Natural killer cell treated with Interleukin-12 subunit alpha and Interleukin-12 subunit beta and Interleukin-15 and Interleukin-18, amount 100 ng/mL, for 72 hours (primary cell): Measurements from ENCODE around the gene IRX6. TPM values are rescaled to one million over a fixed set of nuclear protein-coding genes. Genes with fewer than 3 reads are reported as not detected.

Experiments used
- ATAC-seq, 2 donors: fragments of 150-1000 bp; cut with Tn5 transposase in 1 of 2; sonication (Bioruptor Pico), chemical (Tn5 transposase) in 1 of 2; 2 replicates each; pipeline ENCODE4 v1.10.0; 2021
- DNase-seq: peaks from one replicate; pipeline ENCODE4 v3.0.0; 2022; ENCODE audit warnings: low spot score
- H3K27ac Mint-ChIP-seq, 2 donors: 1 replicate in 1 of 2; 2 replicates in 1 of 2; pipeline ENCODE4 v1.8.0; 2022; ENCODE audit warnings: mixed read lengths in 2 of 2, mild to moderate bottlenecking in 1 of 2, moderate library complexity in 1 of 2
- H3K27me3 Mint-ChIP-seq, 2 donors: 1 replicate in 1 of 2; 2 replicates in 1 of 2; pipeline ENCODE4 v1.8.0; 2022; ENCODE audit warnings: mixed read lengths in 2 of 2
- H3K36me3 Mint-ChIP-seq: one replicate; pipeline ENCODE4 v1.8.0; 2022; ENCODE audit warnings: mixed read lengths
- H3K4me1 Mint-ChIP-seq, 2 donors: 1 replicate in 1 of 2; 2 replicates in 1 of 2; pipeline ENCODE4 v1.8.0; 2022; ENCODE audit warnings: low read depth in 2 of 2, mixed read lengths in 2 of 2, mild to moderate bottlenecking in 1 of 2
- H3K4me3 Mint-ChIP-seq: one replicate; pipeline ENCODE4 v1.8.0; 2022; ENCODE audit warnings: mixed read lengths
- H3K9me3 Mint-ChIP-seq: 2 replicates; pipeline ENCODE4 v1.8.0; 2022; ENCODE audit warnings: mixed read lengths
- total RNA-seq, 2 donors: library from RNA; stranded (reverse); gene quantifications; one replicate each; pipeline ENCODE4 v1.2.3, GENCODE V29; 2022

The IRX6 gene
- not detected for total RNA-seq

- no peak for ATAC-seq
- Mint-ChIP-seq H3K36me3 (no peaks in the 10 kb centered on the region), H3K4me3 (no peak within 1 kb of the TSS), H3K9me3 (no peaks in the 10 kb centered on the region), H3K27ac (no peak within 1 kb of the TSS), H3K4me1 (no peaks in the 10 kb centered on the region), H3K27me3 (peaks cover 22 to 41% of the 10 kb centered on the region in 2 donors)
- no peak for DNase-seq
Measured at GRCh38 chr16:55323637-55324271, at the start of gene IRX6. IRX6 (plus strand) TSS chr16:55324203; CDS start chr16:55325092, 889 bp downstream.

- no peak for DNase-seq
- no peak for ATAC-seq
- Mint-ChIP-seq H3K4me1 (no peaks in the 10 kb centered on the region), H3K9me3 (no peaks in the 10 kb centered on the region), H3K27ac (no peak overlapping the region), H3K4me3 (no peak overlapping the region), H3K27me3 (peaks cover 0 to 9% of the 10 kb centered on the region in 2 donors), H3K36me3 (no peaks in the 10 kb centered on the region)
Measured at GRCh38 chr16:55274391-55274790, 49.6 kb upstream of the IRX6 start.

- Mint-ChIP-seq H3K27me3 (peaks cover 0 to 6% of the 10 kb centered on the region in 2 donors), H3K9me3 (no peaks in the 10 kb centered on the region), H3K4me1 (no peaks in the 10 kb centered on the region), H3K36me3 (no peaks in the 10 kb centered on the region), H3K27ac (no peak overlapping the region), H3K4me3 (no peak overlapping the region)
- ATAC-seq (no peak), DNase-seq (no peak)
Measured at GRCh38 chr16:55275167-55275566, 48.8 kb upstream of the IRX6 start.

GRCh38 chr16:55275869-55276268, 48.1 kb upstream of the IRX6 start:
- Mint-ChIP-seq H3K4me3 (no peak overlapping the region), H3K4me1 (no peaks in the 10 kb centered on the region), H3K36me3 (no peaks in the 10 kb centered on the region), H3K27ac (no peak overlapping the region), H3K9me3 (no peaks in the 10 kb centered on the region), H3K27me3 (peaks cover 0 to 6% of the 10 kb centered on the region in 2 donors)
- ATAC-seq, result peak in 1 of 2 donors; percentile 26
- DNase-seq, result no peak

- Mint-ChIP-seq H3K9me3 (no peaks in the 10 kb centered on the region), H3K36me3 (no peaks in the 10 kb centered on the region), H3K27ac (no peak overlapping the region), H3K4me1 (no peaks in the 10 kb centered on the region), H3K4me3 (no peak overlapping the region), H3K27me3 (peaks cover 4 to 6% of the 10 kb centered on the region in 2 donors)
- ATAC-seq (no peak), DNase-seq (no peak)
Measured at GRCh38 chr16:55277536-55277935, 46.5 kb upstream of the IRX6 start.

GRCh38 chr16:55279598-55279997, 44.4 kb upstream of the IRX6 start:
- Mint-ChIP-seq H3K4me1 (no peaks in the 10 kb centered on the region), H3K27me3 (peaks cover 5 to 11% of the 10 kb centered on the region in 2 donors), H3K36me3 (no peaks in the 10 kb centered on the region), H3K9me3 (no peaks in the 10 kb centered on the region), H3K27ac (no peak overlapping the region), H3K4me3 (no peak overlapping the region)
- ATAC-seq (no peak), DNase-seq (no peak)

- no peak for ATAC-seq
- DNase-seq, result no peak
- no peaks in the 10 kb centered on the region for H3K36me3 Mint-ChIP-seq
- no peaks in the 10 kb centered on the region for H3K4me1 Mint-ChIP-seq
- no peak overlapping the region for H3K27ac Mint-ChIP-seq
- no peaks in the 10 kb centered on the region for H3K9me3 Mint-ChIP-seq
- H3K27me3 Mint-ChIP-seq, result peaks cover 5 to 11% of the 10 kb centered on the region in 2 donors
- H3K4me3 Mint-ChIP-seq, result no peak overlapping the region
Measured at GRCh38 chr16:55280587-55280986, 43.4 kb upstream of the IRX6 start.

GRCh38 chr16:55282441-55282840, 41.6 kb upstream of the IRX6 start:
- no peaks in the 10 kb centered on the region for H3K4me1 Mint-ChIP-seq
- H3K4me3 Mint-ChIP-seq, result no peak overlapping the region
- H3K36me3 Mint-ChIP-seq, result peaks cover 4% of the 10 kb centered on the region
- H3K9me3 Mint-ChIP-seq, result peaks cover 4% of the 10 kb centered on the region
- peaks cover 5 to 11% of the 10 kb centered on the region in 2 donors for H3K27me3 Mint-ChIP-seq
- DNase-seq (no peak), ATAC-seq (no peak)
- no peak overlapping the region for H3K27ac Mint-ChIP-seq

- Mint-ChIP-seq H3K9me3 (peaks cover 4% of the 10 kb centered on the region), H3K36me3 (peaks cover 4% of the 10 kb centered on the region), H3K27me3 (peaks cover 5 to 11% of the 10 kb centered on the region in 2 donors), H3K4me3 (no peak overlapping the region), H3K27ac (no peak overlapping the region), H3K4me1 (no peaks in the 10 kb centered on the region)
- no peak for DNase-seq
- ATAC-seq, result no peak
Measured at GRCh38 chr16:55283812-55284717, 39.9 kb upstream of the IRX6 start.

GRCh38 chr16:55284718-55285099, 39.3 kb upstream of the IRX6 start:
- peaks cover 5 to 11% of the 10 kb centered on the region in 2 donors for H3K27me3 Mint-ChIP-seq

GRCh38 chr16:55285586-55285985, 38.4 kb upstream of the IRX6 start:
- H3K9me3 Mint-ChIP-seq, result peaks cover 4% of the 10 kb centered on the region
- H3K4me1 Mint-ChIP-seq, result no peaks in the 10 kb centered on the region
- H3K36me3 Mint-ChIP-seq, result peaks cover 4% of the 10 kb centered on the region
- no peak overlapping the region for H3K27ac Mint-ChIP-seq
- peaks cover 5 to 11% of the 10 kb centered on the region in 2 donors for H3K27me3 Mint-ChIP-seq
- DNase-seq (no peak), ATAC-seq (no peak)
- H3K4me3 Mint-ChIP-seq, result no peak overlapping the region

More at GRCh38 chr16:55284718-55285099, 39.3 kb upstream of the IRX6 start:
- DNase-seq, result no peak
- Mint-ChIP-seq H3K4me1 (no peaks in the 10 kb centered on the region), H3K9me3 (peaks cover 4% of the 10 kb centered on the region), H3K4me3 (no peak overlapping the region), H3K27ac (no peak overlapping the region), H3K36me3 (peaks cover 4% of the 10 kb centered on the region)
- no peak for ATAC-seq

GRCh38 chr16:55289353-55289752, 34.6 kb upstream of the IRX6 start:
- ATAC-seq, result no peak
- no peak overlapping the region for H3K4me3 Mint-ChIP-seq
- H3K36me3 Mint-ChIP-seq, result peaks cover 4% of the 10 kb centered on the region
- no peaks in the 10 kb centered on the region for H3K4me1 Mint-ChIP-seq
- no peak for DNase-seq
- H3K27me3 Mint-ChIP-seq, result peaks cover 7 to 8% of the 10 kb centered on the region in 2 donors
- H3K27ac Mint-ChIP-seq, result no peak overlapping the region
- peaks cover 4% of the 10 kb centered on the region for H3K9me3 Mint-ChIP-seq

GRCh38 chr16:55291847-55292246, 32.2 kb upstream of the IRX6 start:
- Mint-ChIP-seq H3K4me1 (no peaks in the 10 kb centered on the region), H3K27me3 (peaks cover 7 to 8% of the 10 kb centered on the region in 2 donors), H3K9me3 (peaks cover 4% of the 10 kb centered on the region), H3K27ac (no peak overlapping the region), H3K36me3 (peaks cover 4% of the 10 kb centered on the region), H3K4me3 (no peak overlapping the region)
- ATAC-seq, result no peak
- no peak for DNase-seq

GRCh38 chr16:55292491-55292890, 31.5 kb upstream of the IRX6 start:
- Mint-ChIP-seq H3K27me3 (peaks cover 9 to 11% of the 10 kb centered on the region in 2 donors), H3K4me1 (no peaks in the 10 kb centered on the region), H3K4me3 (no peak overlapping the region), H3K9me3 (peaks cover 1% of the 10 kb centered on the region), H3K27ac (no peak overlapping the region), H3K36me3 (no peaks in the 10 kb centered on the region)
- DNase-seq, result no peak
- ATAC-seq, result no peak
